Liver (tissue), 9 donors: Measurements from ENCODE around the gene POLR3GL. TPM values are rescaled to one million over a fixed set of nuclear protein-coding genes. Genes with fewer than 3 reads are reported as not detected.
A peak's percentile ranks its signal among the peaks of the same experiment; 100 is the strongest.

ENCODE experiments used
- DNase-seq: peaks from one replicate; pipeline ENCODE4 v3.0.0-alpha.2; 2017; ENCODE audit warnings: low spot score
- H3K27ac ChIP-seq, 2 donors: one replicate each; pipeline ENCODE4 v1.7.0; 2013; ENCODE audit warnings: inconsistent platforms in 2 of 2, low read length in 2 of 2, control low read depth in 1 of 2, low read depth in 1 of 2, mild to moderate bottlenecking in 1 of 2
- H3K27me3 ChIP-seq, 4 donors: one replicate each; pipeline versions ENCODE4 v1.6.1 to v1.7.0; 2013; ENCODE audit warnings: low read length in 3 of 4, inconsistent platforms in 1 of 4, mild to moderate bottlenecking in 1 of 4, moderate library complexity in 1 of 4; ENCODE audit not compliant: control insufficient read depth in 4 of 4, insufficient read depth in 4 of 4
- H3K36me3 ChIP-seq, 4 donors: one replicate each; pipeline versions ENCODE4 v1.6.1 to v1.7.0; 2013; ENCODE audit warnings: low read length in 3 of 4, mild to moderate bottlenecking in 3 of 4, low read depth in 1 of 4, moderate library complexity in 1 of 4; ENCODE audit not compliant: control insufficient read depth in 4 of 4, insufficient read depth in 3 of 4
- H3K4me1 ChIP-seq, 4 donors: one replicate each; pipeline versions ENCODE4 v1.6.1 to v1.7.0; 2013; ENCODE audit warnings: low read length in 3 of 4, mild to moderate bottlenecking in 3 of 4, moderate library complexity in 1 of 4; ENCODE audit not compliant: control insufficient read depth in 4 of 4, insufficient read depth in 4 of 4
- H3K4me3 ChIP-seq, 3 donors: one replicate each; pipeline versions ENCODE4 v1.6.1 to v1.7.0; 2013; ENCODE audit warnings: low read length in 3 of 3, control low read depth in 1 of 3, low read depth in 1 of 3, mild to moderate bottlenecking in 1 of 3
- H3K9ac ChIP-seq, 2 donors: one replicate each; pipeline ENCODE4 v1.7.0; 2013; ENCODE audit warnings: low read length in 2 of 2, mild to moderate bottlenecking in 2 of 2, moderate library complexity in 2 of 2, control low read depth in 1 of 2, low read depth in 1 of 2
- H3K9me3 ChIP-seq, 4 donors: one replicate each; pipeline versions ENCODE4 v1.6.1 to v1.7.0; 2013; ENCODE audit warnings: low read length in 3 of 4; ENCODE audit not compliant: control insufficient read depth in 4 of 4
- ATF3 ChIP-seq: IDR thresholded peaks from 2 replicates; pipeline ENCODE4 v1.6.1; 2016; ENCODE audit warnings: antibody characterized with exemption
- CTCF ChIP-seq: fragments of 150-350 bp; IDR thresholded peaks from 2 replicates; pipeline ENCODE4 v1.5.1; 2017; ENCODE audit warnings: improper control_type of control experiment, low read depth, low read length; ENCODE audit not compliant: missing input control
- EGR1 ChIP-seq, 2 donors: IDR thresholded peaks; 2 replicates each; pipeline ENCODE4 v1.6.1; 2016 to 2018; ENCODE audit warnings: antibody characterized with exemption in 2 of 2, low read depth in 2 of 2
- FOXA1 ChIP-seq: IDR thresholded peaks from 2 replicates; pipeline ENCODE4 v1.6.1; 2016; ENCODE audit warnings: antibody characterized with exemption
- FOXA2 ChIP-seq: IDR thresholded peaks from 2 replicates; pipeline ENCODE4 v1.6.1; 2016; ENCODE audit warnings: antibody characterized with exemption
- GABPA ChIP-seq, 2 donors: IDR thresholded peaks in 1 of 2; conservative IDR thresholded peaks in 1 of 2; 2 replicates each; pipeline ENCODE4 v1.6.1; 2016; ENCODE audit warnings: antibody characterized with exemption in 2 of 2, mild to moderate bottlenecking in 1 of 2, moderate library complexity in 1 of 2
- HNF4A ChIP-seq, 2 donors: conservative IDR thresholded peaks; 2 replicates each; pipeline ENCODE4 v1.6.1; 2016; ENCODE audit warnings: antibody characterized with exemption in 2 of 2, mild to moderate bottlenecking in 2 of 2
- HNF4G ChIP-seq: IDR thresholded peaks from 2 replicates; pipeline ENCODE4 v1.6.1; 2016; ENCODE audit warnings: antibody characterized with exemption
- JUND ChIP-seq, 2 donors: IDR thresholded peaks; 2 replicates each; pipeline ENCODE4 v1.6.1; 2016; ENCODE audit warnings: antibody characterized with exemption in 2 of 2
- MAX ChIP-seq: IDR thresholded peaks from 2 replicates; pipeline ENCODE4 v1.6.1; 2016; ENCODE audit warnings: antibody characterized with exemption
- NR2F2 ChIP-seq: IDR thresholded peaks from 2 replicates; pipeline ENCODE4 v1.6.1; 2016; ENCODE audit warnings: antibody characterized with exemption
- RAD21 ChIP-seq, 2 donors: IDR thresholded peaks; 2 replicates each; pipeline ENCODE4 v1.6.1; 2016; ENCODE audit warnings: antibody characterized with exemption in 2 of 2, mild to moderate bottlenecking in 2 of 2
- REST ChIP-seq: IDR thresholded peaks from 2 replicates; pipeline ENCODE4 v1.6.1; 2016; ENCODE audit warnings: antibody characterized with exemption, mild to moderate bottlenecking
- RXRA ChIP-seq, 2 donors: IDR thresholded peaks; 2 replicates each; pipeline ENCODE4 v1.6.1; 2017 to 2018; ENCODE audit warnings: antibody characterized with exemption in 2 of 2, mild to moderate bottlenecking in 1 of 2
- SP1 ChIP-seq: IDR thresholded peaks from 2 replicates; pipeline ENCODE4 v1.6.1; 2018; ENCODE audit warnings: antibody characterized with exemption, mild to moderate bottlenecking
- TAF1 ChIP-seq: conservative IDR thresholded peaks from 2 replicates; pipeline ENCODE4 v1.6.1; 2016; ENCODE audit warnings: antibody characterized with exemption, mild to moderate bottlenecking
- YY1 ChIP-seq: IDR thresholded peaks from 2 replicates; pipeline ENCODE4 v1.6.1; 2016; ENCODE audit warnings: antibody characterized with exemption, mild to moderate bottlenecking
- ZBTB33 ChIP-seq: IDR thresholded peaks from 2 replicates; pipeline ENCODE4 v1.6.1; 2016; ENCODE audit warnings: antibody characterized with exemption
- WGBS: extraction: QIAGEN DNeasy Blood & Tissue Kit; methylation state at CpG from one replicate; pipeline ENCODE4 v1.1.7; 2013; 5-methylcytosine and 5-hydroxymethylcytosine counted together
- polyA plus RNA-seq, 2 donors: library from polyadenylated mRNA; stranded (reverse) in 1 of 2; unstranded in 1 of 2; fragments of 200-250 nt in 1 of 2; fragments of >200 nt in 1 of 2; fragmentation: Nextera tagmentation in 1 of 2; extraction: Ambion mirVana in 1 of 2; gene quantifications; one replicate each; pipeline versions ENCODE4 v1.2.1 to v1.2.3, GENCODE V29; 2013 to 2015
- total RNA-seq, 2 donors: library from RNA; depleted of rRNA; stranded (reverse); fragments of >200 nt; gene quantifications; one replicate each; pipeline ENCODE4 v1.2.3, GENCODE V29; 2014
- donor health status: healthy.
- donor health status: healthy.
- donor health status: healthy.
- donor health status: healthy.
- donor health status: healthy.

Gene POLR3GL
- total and polyA plus RNA-seq, 4 donors = 11.9 to 23.4 (median 16.2) TPM

GRCh38 chr1:146020058-146021049 is 55.9 kb downstream of the POLR3GL start:
- Histone ChIP-seq H3K27ac (peak overlapping the region; percentile 96 to 97), H3K4me1 (peaks cover 2 to 20% (median 10%) of the 10 kb centered on the region in 4 donors), H3K9me3 (no peaks in the 10 kb centered on the region), H3K4me3 (peak overlapping the region; percentile 63 to 71 (median 68)), H3K27me3 (no peaks in the 10 kb centered on the region), H3K9ac (peak overlapping the region; percentile 92 to 98), H3K36me3 (peaks cover 2 to 20% (median 10%) of the 10 kb centered on the region in 4 donors)
- DNase-seq = peak; percentile 66
- TF ChIP-seq FOXA1 (peak; percentile 46), FOXA2 (peak; percentile 38), ATF3 (peak; percentile 64), ZBTB33 (peak; percentile 60), HNF4A (conservative IDR thresholded peaks at IDR 0.05) (peak; percentile 96 to 98), EGR1 (IDR thresholded peaks at IDR 0.05; ENCODE audit: low read depth in 2 of 2) (peak; percentile 77 to 79), RAD21 (IDR thresholded peaks at IDR 0.05) (peak; percentile 50), JUND (IDR thresholded peaks at IDR 0.05) (peak; percentile 35 to 67), CTCF (no peak), YY1 (peak; percentile 96), TAF1 (peak; percentile 33), MAX (peak; percentile 42), RXRA (IDR thresholded peaks at IDR 0.05) (peak; percentile 96 to 98), REST (peak; percentile 91), GABPA (IDR thresholded peaks at IDR 0.05 in 1 of 2, conservative IDR thresholded peaks at IDR 0.05 in 1 of 2) (peak in 1 of 2 donors; percentile 15), NR2F2 (no peak), HNF4G (peak; percentile 99), SP1 (peak; percentile 86)
- 37% methylated on average over 4 of the region's 4 CpGs for WGBS
